OCI-M1 (cell line): ENCODE results near the gene MYO1E.
"Not testable (repeated sequence)": the region's sequence is repeated elsewhere in the genome, so short reads cannot be mapped to it uniquely, and the experiment has no call there.

Experiments
- DNase-seq: peaks from one replicate; lab custom pipeline; 2025; lab: John Stamatoyannopoulos, UW

Gene MYO1E

GRCh38 chr15:59127255-59127654, 245.4 kb downstream of the MYO1E start:
- peak; percentile 30 for DNase-seq

GRCh38 chr15:59125683-59126082, 247.0 kb downstream of the MYO1E start:
- not testable (repeated sequence) for DNase-seq

- no peak for DNase-seq
These were observed 248.4 kb downstream of the MYO1E start for GRCh38 chr15:59124261-59124660.

- DNase-seq: no peak
These were observed 251.7 kb downstream of the MYO1E start for GRCh38 chr15:59120937-59121336.

GRCh38 chr15:59119625-59120024, 253.0 kb downstream of the MYO1E start:
- DNase-seq: no peak

- no peak for DNase-seq
These were observed 255.9 kb downstream of the MYO1E start for GRCh38 chr15:59116771-59117170.

- DNase-seq: no peak
These were observed 256.5 kb downstream of the MYO1E start for GRCh38 chr15:59116141-59116540.

- no peak for DNase-seq
These were observed 257.6 kb downstream of the MYO1E start for GRCh38 chr15:59115047-59115446.

- DNase-seq: peak; percentile 20
These were observed 261.4 kb downstream of the MYO1E start for GRCh38 chr15:59111251-59111650.

- peak; percentile 26 for DNase-seq
These were observed 266.8 kb downstream of the MYO1E start for GRCh38 chr15:59105854-59106253.

GRCh38 chr15:59104912-59105732, 267.5 kb downstream of the MYO1E start, which contains the start of gene CCNB2:
TSS of gene CCNB2 (plus strand) at chr15:59105146. CDS start at chr15:59105269, 123 bp downstream.
- peak; percentile 96 for DNase-seq

GRCh38 chr15:59104602-59104911, 268.1 kb downstream of the MYO1E start:
- DNase-seq: no peak

- no peak for DNase-seq
These were observed 273.4 kb downstream of the MYO1E start for GRCh38 chr15:59099162-59099685.

- DNase-seq: no peak
These were observed 276.2 kb downstream of the MYO1E start for GRCh38 chr15:59096429-59096828.

- no peak for DNase-seq
These were observed 278.6 kb downstream of the MYO1E start for GRCh38 chr15:59094077-59094476.

- DNase-seq: no peak
These were observed 284.9 kb downstream of the MYO1E start for GRCh38 chr15:59087731-59088130.
